PC-3 (cell line): ENCODE measurements around the gene OPRPN. TPM values are rescaled to one million over a fixed set of nuclear protein-coding genes. Genes with fewer than 3 reads are reported as not detected.

Source experiments
- ATAC-seq: fragments of 200-7000 bp; cut with Tn5 transposase; 2 replicates; pipeline ENCODE4 v1.9.1; 2020; ENCODE audit warnings: mild to moderate bottlenecking, moderate library complexity
- Bru-seq: library from RNA; stranded (reverse); fragments of 400-500 nt; gene quantifications from one replicate; lab custom pipeline; 2021; lab: Mats Ljungman, UMichigan
- BruChase-seq, 2 experiments: library from RNA; stranded (reverse); fragments of 400-500 nt; gene quantifications; one replicate each; lab custom pipeline; 2021; lab: Mats Ljungman, UMichigan
- BruUV-seq: library from RNA; stranded (reverse); fragments of 400-500 nt; replicated peaks from 2 replicates; lab custom pipeline; 2021; lab: Mats Ljungman, UMichigan
- CTCF ChIA-PET: fragments of 300-600 bp; sonication (Branson Sonifier 250); formaldehyde crosslinking; loops from one replicate; lab custom pipeline; 2022; ENCODE audit warnings: antibody characterized with exemption; lab: Charles Lee
- POLR2A ChIA-PET: fragments of 300-600 bp; sonication (Branson Sonifier 250); formaldehyde crosslinking; loops from one replicate; lab custom pipeline; 2022; ENCODE audit warnings: antibody characterized with exemption; ENCODE audit not compliant: unreplicated experiment; lab: Charles Lee
- DNase-seq: peaks from one replicate; pipeline ENCODE4 v3.0.0-alpha.2; 2015
- H2AFZ ChIP-seq: fragments of 300-600 bp; sonication (generic); 2 replicates; pipeline ENCODE4 v1.6.0; 2016; ENCODE audit warnings: antibody characterized with exemption, low read length
- H3F3A ChIP-seq: fragments of 300-600 bp; sonication (generic); one replicate; pipeline ENCODE4 v1.6.0; 2017; ENCODE audit warnings: antibody characterized with exemption, low read length, control low read depth, mild to moderate bottlenecking; ENCODE audit not compliant: unreplicated experiment
- H3K27ac ChIP-seq: fragments of 300-600 bp; sonication (generic); 2 replicates; pipeline ENCODE4 v1.5.1; 2016; ENCODE audit warnings: mild to moderate bottlenecking, low read length
- H3K27me3 ChIP-seq: fragments of 300-600 bp; sonication (generic); 2 replicates; pipeline ENCODE4 v1.6.1; 2016; ENCODE audit warnings: low read length, mixed read lengths
- H3K36me3 ChIP-seq: fragments of 300-600 bp; sonication (generic); 2 replicates; pipeline ENCODE4 v1.6.1; 2016; ENCODE audit warnings: low read depth, mixed run types, low read length, mixed read lengths
- H3K4me1 ChIP-seq: fragments of 300-600 bp; sonication (generic); 2 replicates; pipeline ENCODE4 v1.5.1; 2016; ENCODE audit warnings: low read length; ENCODE audit not compliant: insufficient read depth
- H3K4me2 ChIP-seq: fragments of 300-600 bp; sonication (generic); 2 replicates; pipeline ENCODE4 v1.6.0; 2016; ENCODE audit warnings: low read length
- H3K4me3 ChIP-seq: fragments of 300-600 bp; sonication (generic); 2 replicates; pipeline ENCODE4 v1.5.1; 2016; ENCODE audit warnings: mild to moderate bottlenecking, low read length, mixed read lengths
- H3K79me2 ChIP-seq: fragments of 300-600 bp; sonication (generic); 2 replicates; pipeline ENCODE4 v1.6.1; 2017; ENCODE audit warnings: low read length, mixed read lengths
- H3K9ac ChIP-seq: fragments of 300-600 bp; sonication (generic); 2 replicates; pipeline ENCODE4 v1.6.0; 2016; ENCODE audit warnings: mild to moderate bottlenecking, low read length
- H3K9me2 ChIP-seq: fragments of 300-600 bp; sonication (generic); replicated peaks from 2 replicates; pipeline ENCODE4 v1.6.1; 2016; ENCODE audit warnings: mixed run types, low read length, mixed read lengths
- H3K9me3 ChIP-seq: fragments of 300-600 bp; sonication (generic); 2 replicates; pipeline ENCODE4 v1.6.1; 2016; ENCODE audit warnings: low read length, mixed read lengths
- H4K20me1 ChIP-seq: fragments of 300-600 bp; sonication (generic); 2 replicates; pipeline ENCODE4 v1.6.1; 2016; ENCODE audit warnings: low read length, mixed read lengths
- CTCF ChIP-seq: fragments of 300-600 bp; sonication (generic); conservative IDR thresholded peaks from 2 replicates; pipeline ENCODE4 v1.5.1; 2017; ENCODE audit warnings: antibody characterized with exemption, low read depth, mild to moderate bottlenecking, low read length
- EZH2 ChIP-seq: fragments of 300-600 bp; sonication (generic); IDR thresholded peaks from one replicate; pipeline ENCODE4 v1.6.1; 2017; ENCODE audit warnings: antibody characterized with exemption, mild to moderate bottlenecking, low read length; ENCODE audit not compliant: unreplicated experiment
- EZH2phosphoT487 ChIP-seq: fragments of 300-600 bp; sonication (generic); IDR thresholded peaks from 2 replicates; pipeline ENCODE4 v1.6.1; 2018; ENCODE audit warnings: mild to moderate bottlenecking, antibody characterized with exemption, low read length, borderline replicate concordance
- intact Hi-C: fragments of 100-400 bp; cut with micrococcal nuclease; formaldehyde crosslinking; loops from 2 replicates; pipeline ENCODE4 v1.9.0; 2023
- long read RNA-seq: library from polyadenylated mRNA; unstranded; transcript quantifications from one replicate; pipeline ENCODE4 v2.0.0, GENCODE V29; 2021; ENCODE audit not compliant: unreplicated experiment
- total RNA-seq: library from RNA; depleted of rRNA; stranded (reverse); fragments of >200 nt; gene quantifications from 2 replicates; pipeline ENCODE4 v1.2.3, GENCODE V29; 2014; rRNA removed

Gene OPRPN, protein sequence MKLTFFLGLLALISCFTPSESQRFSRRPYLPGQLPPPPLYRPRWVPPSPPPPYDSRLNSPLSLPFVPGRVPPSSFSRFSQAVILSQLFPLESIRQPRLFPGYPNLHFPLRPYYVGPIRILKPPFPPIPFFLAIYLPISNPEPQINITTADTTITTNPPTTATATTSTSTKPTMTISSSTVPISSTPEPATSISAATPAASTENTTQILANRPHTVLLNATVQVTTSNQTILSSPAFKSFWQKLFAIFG
- total RNA-seq (not detected in 2 replicates), Bru-seq, nascent RNA (not detected), BruChase-seq, experiment 1, labeled RNA remaining after a 6-hour chase (not detected), BruChase-seq, experiment 2, labeled RNA remaining after a 2-hour chase (not detected)
- long read RNA-seq, result 0 reads

GRCh38 chr4:70397580-70397979 lies at the start of gene OPRPN:
OPRPN (plus strand) TSS chr4:70397940; CDS start chr4:70399286, 1,346 bp downstream.
- Histone ChIP-seq H3K27ac (no peak within 1 kb of the TSS), H3K4me2 (no peak within 1 kb of the TSS), H3F3A (no peaks in the 10 kb centered on the region), H3K36me3 (no peaks in the 10 kb centered on the region), H3K4me3 (no peak within 1 kb of the TSS), H3K9ac (no peak within 1 kb of the TSS), H3K9me3 (no peaks in the 10 kb centered on the region), H4K20me1 (no peaks in the 10 kb centered on the region), H2AFZ (no peak within 1 kb of the TSS), H3K79me2 (no peaks in the 10 kb centered on the region), H3K4me1 (no peaks in the 10 kb centered on the region), H3K27me3 (0 out of 2 replicates have a peak, but pooled peaks cover 4% of the 10 kb centered on the region), H3K9me2 (no peaks in the 10 kb centered on the region)
- ChIA-PET POLR2A (no interaction called here), CTCF (no interaction called here)
- TF ChIP-seq EZH2phosphoT487 (no peak), CTCF (no peak), EZH2 (no peak)
- DNase-seq (no peak), ATAC-seq (no peak)
- intact Hi-C loops, result no loop called here
- no TSS peak for BruUV-seq

- H3K9me3 ChIP-seq, result no peaks in the 10 kb centered on the region
- ChIA-PET POLR2A (no interaction called here), CTCF (no interaction called here)
- DNase-seq (no peak), ATAC-seq (no peak)
- no peak overlapping the region for H2AFZ ChIP-seq
- TF ChIP-seq EZH2phosphoT487 (no peak), CTCF (no peak), EZH2 (no peak)
- H3K9ac ChIP-seq, result no peak overlapping the region
- BruUV-seq, result no TSS peak
- no peaks in the 10 kb centered on the region for H3K4me1 ChIP-seq
- H4K20me1 ChIP-seq, result no peaks in the 10 kb centered on the region
- intact Hi-C loops, result no loop called here
- no peaks in the 10 kb centered on the region for H3K36me3 ChIP-seq
- no peaks in the 10 kb centered on the region for H3F3A ChIP-seq
- H3K4me2 ChIP-seq, result no peak overlapping the region
- H3K9me2 ChIP-seq, result no peaks in the 10 kb centered on the region
- peaks cover 44% of the 10 kb centered on the region for H3K27me3 ChIP-seq
- H3K27ac ChIP-seq, result no peak overlapping the region
- H3K4me3 ChIP-seq, result no peak overlapping the region
- H3K79me2 ChIP-seq, result no peaks in the 10 kb centered on the region
Measured at GRCh38 chr4:70356185-70356584, 41.6 kb upstream of the OPRPN start.

DNA sequence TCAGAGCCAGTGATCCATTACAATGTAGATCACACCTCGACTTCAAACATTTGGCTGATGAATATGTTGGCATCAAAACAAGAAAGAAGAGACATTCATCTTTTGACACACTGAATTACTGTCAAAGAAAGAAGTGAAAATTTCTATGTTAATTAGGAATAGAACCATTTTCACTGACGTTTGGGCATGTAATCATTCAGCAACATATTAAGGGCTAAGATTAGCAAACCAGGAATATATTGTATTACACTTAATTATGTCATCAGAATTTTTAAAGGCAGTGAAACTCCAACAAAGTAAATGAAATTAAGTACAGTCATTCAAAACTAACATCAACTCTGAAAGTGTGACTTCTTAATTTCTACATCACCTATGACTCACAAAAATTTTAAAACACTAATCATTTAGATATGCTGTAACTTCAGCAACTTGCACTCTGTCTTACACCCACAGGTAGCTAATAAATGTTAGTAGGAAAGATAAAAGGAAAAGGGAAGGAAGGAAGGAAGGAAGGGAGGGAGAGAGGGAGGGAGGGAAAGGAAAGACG lies 38.6 kb upstream of the OPRPN start:
- intact Hi-C loops, result no loop called here
- no peak for DNase-seq
- CTCF ChIA-PET, result no interaction called here

More for the DNA sequence above, 38.6 kb upstream of the OPRPN start:
- Histone ChIP-seq H3K9me3 (no peaks in the 10 kb centered on the region), H2AFZ (no peak overlapping the region), H3K4me3 (no peak overlapping the region), H3F3A (no peaks in the 10 kb centered on the region), H3K4me2 (no peak overlapping the region), H3K79me2 (no peaks in the 10 kb centered on the region), H3K4me1 (no peaks in the 10 kb centered on the region), H4K20me1 (no peaks in the 10 kb centered on the region), H3K27me3 (peaks cover 45% of the 10 kb centered on the region), H3K9me2 (no peaks in the 10 kb centered on the region), H3K9ac (no peak overlapping the region), H3K27ac (no peak overlapping the region), H3K36me3 (no peaks in the 10 kb centered on the region)
- TF ChIP-seq EZH2phosphoT487, result no peak
- no peak for TF ChIP-seq CTCF
- TF ChIP-seq EZH2, result no peak
- POLR2A ChIA-PET, result no interaction called here
- BruUV-seq, result no TSS peak
- no peak for ATAC-seq
